HepG2 (cell line): ENCODE data around the gene GAPT. TPM values are rescaled to one million over a fixed set of nuclear protein-coding genes. Genes with fewer than 3 reads are reported as not detected.

Experiments used
- ATAC-seq: fragments of 200-7000 bp; cut with Tn5 transposase; 3 replicates; pipeline ENCODE4 v1.9.1; 2020; ENCODE audit warnings: mild to moderate bottlenecking, moderate library complexity
- BruUV-seq: library from RNA; stranded (reverse); fragments of 400-500 nt; replicated peaks from 2 replicates; lab custom pipeline; 2021; lab: Mats Ljungman, UMichigan
- CTCF ChIA-PET: fragments of 300-600 bp; formaldehyde crosslinking; extraction: SDS; loops from one replicate; lab custom pipeline; 2021; ENCODE audit warnings: low total read pairs, inconsistent platforms, low intra/inter-chr PET ratio; lab: Yijun Ruan, JAX
- POLR2A ChIA-PET: fragments of 350-600 bp; sonication (Branson Sonifier 250); formaldehyde crosslinking; loops from one replicate; lab custom pipeline; 2020; ENCODE audit warnings: antibody characterized with exemption, inconsistent platforms; lab: Yijun Ruan, JAX
- DNase-seq: peaks from one replicate; pipeline ENCODE4 v3.0.0-alpha.2; 2015; ENCODE audit warnings: low spot score
- FAIRE-seq: peaks from 3 replicates; lab custom pipeline; 2011; peaks lifted over from hg19 to GRCh38; lab: Jason Lieb, UNC
- H2AFZ ChIP-seq: one replicate; pipeline ENCODE4 v1.6.1; 2011; ENCODE audit warnings: low read length, inconsistent platforms
- H3K27ac ChIP-seq: fragments of 300-600 bp; 3 replicates; pipeline ENCODE4 v1.8.0; 2011; ENCODE audit warnings: mixed run types, mild to moderate bottlenecking, mixed read lengths, low read length, inconsistent platforms; ENCODE audit not compliant: insufficient read depth; ENCODE audit errors: extremely low read length
- H3K27me3 ChIP-seq, 2 experiments: fragments of 200-600 bp in 1 of 2; 2 replicates in 1 of 2; 3 replicates in 1 of 2; pipeline versions ENCODE4 v1.6.0 to v1.8.0; 2011; ENCODE audit warnings: low read length in 2 of 2, mild to moderate bottlenecking in 2 of 2, moderate library complexity in 2 of 2, inconsistent platforms in 1 of 2; ENCODE audit not compliant: insufficient read depth in 2 of 2, control insufficient read depth in 1 of 2
- H3K36me3 ChIP-seq, 2 experiments: fragments of 200-600 bp in 1 of 2; replicated peaks in 1 of 2; 2 replicates in 1 of 2; 3 replicates in 1 of 2; pipeline versions ENCODE4 v1.5.1 to v1.8.0; 2011; ENCODE audit warnings: low read length in 2 of 2, inconsistent platforms in 1 of 2; ENCODE audit not compliant: insufficient read depth in 2 of 2, control insufficient read depth in 1 of 2
- H3K4me1 ChIP-seq: 2 replicates; pipeline ENCODE4 v1.5.1; 2012; ENCODE audit warnings: low read length, inconsistent platforms; ENCODE audit not compliant: insufficient read depth
- H3K4me2 ChIP-seq: 2 replicates; pipeline ENCODE4 v1.6.0; 2011; ENCODE audit warnings: low read depth, low read length, inconsistent platforms
- H3K4me3 ChIP-seq, 3 experiments: fragments of 200-600 bp in 1 of 3; sonication (generic), shearing (Covaris generic) in 1 of 3; replicated peaks in 1 of 3; 2 replicates each; pipeline ENCODE4 v1.5.1; 2011 to 2016; ENCODE audit warnings: low read length in 3 of 3, inconsistent platforms in 2 of 3, low read depth in 2 of 3, mild to moderate bottlenecking in 2 of 3, control low read depth in 1 of 3, mixed read lengths in 1 of 3; ENCODE audit not compliant: insufficient read depth in 1 of 3
- H3K79me2 ChIP-seq: one replicate; pipeline ENCODE4 v1.6.1; 2011; ENCODE audit warnings: low read length, inconsistent platforms; ENCODE audit not compliant: insufficient read depth
- H3K9ac ChIP-seq: 2 replicates; pipeline ENCODE4 v1.6.0; 2011; ENCODE audit warnings: mild to moderate bottlenecking, low read depth, low read length, inconsistent platforms; ENCODE audit not compliant: insufficient read depth
- H3K9me3 ChIP-seq: 2 replicates; pipeline ENCODE4 v1.5.1; 2012; ENCODE audit warnings: mild to moderate bottlenecking, low read length
- H4K20me1 ChIP-seq: 2 replicates; pipeline ENCODE4 v1.6.0; 2011; ENCODE audit warnings: inconsistent platforms, mild to moderate bottlenecking, low read length, moderate library complexity; ENCODE audit not compliant: insufficient read depth
- GATAD2A ChIP-seq: IDR thresholded peaks from 2 replicates; pipeline ENCODE4 v1.6.1; 2016
- IKZF4 ChIP-seq: sonication (generic); formaldehyde crosslinking; IDR thresholded peaks from 2 replicates; pipeline ENCODE4 v1.5.1; 2020; ENCODE audit warnings: borderline replicate concordance, mild to moderate bottlenecking, low read depth, missing genetic modification reagents; ENCODE audit errors: not compliant biosample characterization
- MAFK ChIP-seq, 2 experiments: IDR thresholded peaks in 1 of 2; conservative IDR thresholded peaks in 1 of 2; 2 replicates each; pipeline ENCODE4 v1.6.1; 2011; ENCODE audit warnings: improper control_type of control experiment in 2 of 2, low read length in 2 of 2
- POLR2AphosphoS5 ChIP-seq: IDR thresholded peaks from 2 replicates; pipeline ENCODE4 v1.6.1; 2012; ENCODE audit warnings: low read depth, low read length
- RAD21 ChIP-seq: fragments of 450-650 bp; formaldehyde crosslinking; IDR thresholded peaks from 2 replicates; pipeline ENCODE4 v1.5.0; 2020; ENCODE audit warnings: mild to moderate bottlenecking
- ZNF180 ChIP-seq: sonication (generic); formaldehyde crosslinking; IDR thresholded peaks from 2 replicates; pipeline ENCODE4 v1.4.0; 2020; ENCODE audit warnings: low read depth, missing genetic modification reagents, borderline replicate concordance
- ZNF672 ChIP-seq: sonication (generic); formaldehyde crosslinking; IDR thresholded peaks from 2 replicates; pipeline ENCODE4 v1.8.1; 2022; ENCODE audit warnings: missing genetic modification reagents
- ZNF674 ChIP-seq: sonication (generic); formaldehyde crosslinking; IDR thresholded peaks from 2 replicates; pipeline ENCODE4 v1.5.0; 2020; ENCODE audit warnings: low read depth, mild to moderate bottlenecking, missing genetic modification reagents
- ZNF7 ChIP-seq: IDR thresholded peaks from 2 replicates; pipeline ENCODE4 v1.6.1; 2016; ENCODE audit warnings: missing biosample characterization, missing genetic modification reagents
- WGBS: methylation state at CpG from one replicate; pipeline ENCODE4 v1.1.6; 2017; ENCODE audit warnings: low lambda C conversion rate; 5-methylcytosine and 5-hydroxymethylcytosine counted together
- in situ Hi-C: cut with HindIII; loops from 2 replicates; pipeline ENCODE4 v1.10.0; 2017; ENCODE audit warnings: low pct_unique_long_range_greater_than_20kb; ENCODE audit not compliant: extremely low pct_ligation_motif_present
- intact Hi-C: fragments of 100-400 bp; cut with micrococcal nuclease; formaldehyde crosslinking; loops from one replicate; pipeline ENCODE4 v1.10.0; 2022; ENCODE audit not compliant: unreplicated experiment
- polyA plus RNA-seq, 8 experiments: library from polyadenylated mRNA; depleted of rRNA in 3 of 8; stranded (reverse) in 7 of 8; unstranded in 1 of 8; fragments of >200 nt; fragmentation: Illumina TruSeq in 4 of 8; extraction: Trizol in 4 of 8; gene quantifications; 2 replicates each; pipeline versions ENCODE4 v1.2.1 to v1.2.3, GENCODE V29; 2011 to 2016; ENCODE audit warnings: low read depth in 4 of 8, missing spikeins in 1 of 8, mixed read lengths in 1 of 8; ENCODE audit not compliant: insufficient read depth in 1 of 8
- total RNA-seq, 5 experiments: library from RNA; depleted of rRNA; stranded (reverse); fragments of >200 nt; fragmentation: Illumina TruSeq; extraction: Trizol; gene quantifications; 2 replicates each; pipeline ENCODE4 v1.2.3, GENCODE V29; 2016; ENCODE audit warnings: low read depth in 1 of 5
- TF ChIP-seq, protein P1 (sequence below): sonication (generic); formaldehyde crosslinking; IDR thresholded peaks from 2 replicates; pipeline ENCODE4 v1.4.0; 2020; ENCODE audit warnings: missing genetic modification reagents

GAPT gene
- total and polyA plus RNA-seq, 2 of the 13 experiments (the other 11 are each of a cell fraction or from before 2014, with no cell fraction given), result not detected

DNA sequence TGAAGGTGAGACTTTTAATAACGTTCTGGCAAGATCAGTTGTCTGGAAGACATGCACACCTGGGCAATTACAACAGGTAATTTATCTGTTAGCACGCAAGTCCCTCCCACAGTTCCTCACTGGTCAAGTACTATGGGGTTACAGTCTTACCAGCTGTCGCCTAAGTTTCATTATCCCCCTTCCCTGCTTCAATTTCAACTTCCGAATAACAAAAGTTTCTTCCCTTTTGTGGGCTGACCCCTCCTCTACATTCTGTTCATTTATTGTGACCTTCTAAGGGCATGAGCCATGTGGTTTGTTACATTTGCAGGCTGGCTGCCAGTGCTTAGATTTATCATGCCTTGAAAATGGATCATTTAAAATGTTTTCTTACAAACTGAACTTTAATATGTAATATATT, 16.5 kb downstream of the GAPT start:
- Histone ChIP-seq H3K4me1 (no peaks in the 10 kb centered on the region), H3K9me3 (peaks cover 3% of the 10 kb centered on the region), H3K4me2 (no peak overlapping the region), H4K20me1 (no peaks in the 10 kb centered on the region), H3K4me3 (no peak overlapping the region), H3K9ac (no peak overlapping the region), H2AFZ (no peak overlapping the region), H3K27ac (no peak overlapping the region), H3K36me3 (no peaks in the 10 kb centered on the region), H3K79me2 (no peaks in the 10 kb centered on the region), H3K27me3 (no peaks in the 10 kb centered on the region)
- WGBS, result 7% methylated on average over 4 of the region's 4 CpGs
- ChIA-PET CTCF (no interaction called here), POLR2A (no interaction called here)
- ATAC-seq (no peak), DNase-seq (no peak), FAIRE-seq (no peak)
- no peak for TF ChIP-seq ZNF674 (CRISPR knock-in tag)
- TF ChIP-seq ZNF7 (CRISPR knock-in tag), result no peak
- TF ChIP-seq ZNF672, result no peak
- no peak for TF ChIP-seq GATAD2A (CRISPR knock-in tag)
- TF ChIP-seq ZNF180 (CRISPR knock-in tag), result no peak
- TF ChIP-seq, protein P1, sequence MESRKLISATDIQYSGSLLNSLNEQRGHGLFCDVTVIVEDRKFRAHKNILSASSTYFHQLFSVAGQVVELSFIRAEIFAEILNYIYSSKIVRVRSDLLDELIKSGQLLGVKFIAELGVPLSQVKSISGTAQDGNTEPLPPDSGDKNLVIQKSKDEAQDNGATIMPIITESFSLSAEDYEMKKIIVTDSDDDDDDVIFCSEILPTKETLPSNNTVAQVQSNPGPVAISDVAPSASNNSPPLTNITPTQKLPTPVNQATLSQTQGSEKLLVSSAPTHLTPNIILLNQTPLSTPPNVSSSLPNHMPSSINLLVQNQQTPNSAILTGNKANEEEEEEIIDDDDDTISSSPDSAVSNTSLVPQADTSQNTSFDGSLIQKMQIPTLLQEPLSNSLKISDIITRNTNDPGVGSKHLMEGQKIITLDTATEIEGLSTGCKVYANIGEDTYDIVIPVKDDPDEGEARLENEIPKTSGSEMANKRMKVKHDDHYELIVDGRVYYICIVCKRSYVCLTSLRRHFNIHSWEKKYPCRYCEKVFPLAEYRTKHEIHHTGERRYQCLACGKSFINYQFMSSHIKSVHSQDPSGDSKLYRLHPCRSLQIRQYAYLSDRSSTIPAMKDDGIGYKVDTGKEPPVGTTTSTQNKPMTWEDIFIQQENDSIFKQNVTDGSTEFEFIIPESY (CRISPR knock-in tag), result no peak
- TF ChIP-seq RAD21 (CRISPR knock-in tag), result no peak
- TF ChIP-seq IKZF4 (CRISPR knock-in tag), result no peak
- no peak for TF ChIP-seq POLR2AphosphoS5
- no peak for TF ChIP-seq MAFK (conservative IDR thresholded peaks at IDR 0.05 in 1 of 2, IDR thresholded peaks at IDR 0.05 in 1 of 2; ENCODE audit: low read length in 2 of 2)
- in situ Hi-C loops (loop anchor here (25.0 kb wide), 1 partner anchor 305 kb away; no protein-coding TSS in a partner anchor), intact Hi-C loops (no loop called here)
- no TSS peak for BruUV-seq
